EL (cell line): ENCODE results near the gene CCDC15.
"Not testable (repeated sequence)": the region's sequence is repeated elsewhere in the genome, so short reads cannot be mapped to it uniquely, and the experiment has no call there.

Experiments
- DNase-seq: peaks from one replicate; pipeline ENCODE4 v3.0.0-alpha.2; 2016

The CCDC15 gene

GRCh38 chr11:125082611-125083311 lies 128.8 kb downstream of the CCDC15 start:
- peak; percentile 91 for DNase-seq

DNA sequence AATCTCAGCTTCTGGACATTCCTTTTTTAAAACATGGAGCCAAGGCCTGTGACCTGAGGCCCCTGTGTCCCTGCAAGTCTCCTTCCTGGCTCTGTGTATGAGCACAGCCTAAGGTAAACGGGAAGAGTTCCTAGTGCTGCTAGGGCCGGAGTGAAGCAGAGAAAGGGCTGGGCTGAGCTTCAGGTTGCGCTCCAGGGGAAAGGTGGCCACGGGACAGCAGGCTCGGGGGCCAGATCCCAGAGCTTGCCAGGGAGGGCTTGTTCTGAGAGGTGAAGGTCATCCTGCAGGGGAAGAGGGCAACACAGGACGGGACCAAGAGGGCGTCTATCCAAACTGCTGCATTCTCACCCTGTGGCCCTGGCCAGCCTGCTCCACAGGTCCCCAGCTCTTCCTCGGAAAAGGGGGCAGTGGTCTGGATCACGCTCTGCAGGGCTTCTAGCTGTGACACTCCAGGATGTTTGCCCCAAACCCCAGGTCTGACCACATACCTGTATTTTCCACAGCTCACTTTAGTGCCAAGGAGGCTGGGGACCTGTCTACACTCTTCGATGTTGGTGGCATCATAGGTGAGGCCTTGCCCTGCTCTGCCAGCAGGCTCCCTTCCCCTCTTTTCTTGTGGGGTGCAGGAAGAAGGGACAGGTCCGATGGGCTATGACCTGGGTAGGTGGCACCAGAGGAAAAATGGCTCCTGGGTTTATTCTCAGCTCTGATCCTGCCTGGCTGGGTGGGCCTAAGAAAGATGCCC lies 129.5 kb downstream of the CCDC15 start:
- no peak for DNase-seq

DNA sequence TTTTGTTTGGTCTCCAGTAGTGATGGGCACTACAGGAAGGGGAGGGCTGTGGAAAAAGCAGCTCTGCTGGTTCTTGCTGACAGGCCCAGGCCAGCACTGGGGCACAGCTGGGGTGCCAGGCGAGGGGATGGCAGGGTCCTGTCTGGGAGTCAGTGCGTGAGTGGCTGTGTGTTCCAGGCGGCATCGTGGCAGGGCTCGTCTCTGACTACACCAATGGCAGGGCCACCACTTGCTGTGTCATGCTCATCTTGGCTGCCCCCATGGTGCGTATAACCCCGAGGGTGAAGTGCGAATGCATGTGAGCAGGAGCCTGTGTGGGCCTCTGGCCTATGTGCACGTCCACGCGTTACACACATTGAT lies 130.0 kb downstream of the CCDC15 start:
- DNase-seq = no peak

GRCh38 chr11:125084761-125085231 lies 130.8 kb downstream of the CCDC15 start:
- DNase-seq = no peak

GRCh38 chr11:125085301-125086081 lies 131.5 kb downstream of the CCDC15 start:
- DNase-seq = no peak

DNA sequence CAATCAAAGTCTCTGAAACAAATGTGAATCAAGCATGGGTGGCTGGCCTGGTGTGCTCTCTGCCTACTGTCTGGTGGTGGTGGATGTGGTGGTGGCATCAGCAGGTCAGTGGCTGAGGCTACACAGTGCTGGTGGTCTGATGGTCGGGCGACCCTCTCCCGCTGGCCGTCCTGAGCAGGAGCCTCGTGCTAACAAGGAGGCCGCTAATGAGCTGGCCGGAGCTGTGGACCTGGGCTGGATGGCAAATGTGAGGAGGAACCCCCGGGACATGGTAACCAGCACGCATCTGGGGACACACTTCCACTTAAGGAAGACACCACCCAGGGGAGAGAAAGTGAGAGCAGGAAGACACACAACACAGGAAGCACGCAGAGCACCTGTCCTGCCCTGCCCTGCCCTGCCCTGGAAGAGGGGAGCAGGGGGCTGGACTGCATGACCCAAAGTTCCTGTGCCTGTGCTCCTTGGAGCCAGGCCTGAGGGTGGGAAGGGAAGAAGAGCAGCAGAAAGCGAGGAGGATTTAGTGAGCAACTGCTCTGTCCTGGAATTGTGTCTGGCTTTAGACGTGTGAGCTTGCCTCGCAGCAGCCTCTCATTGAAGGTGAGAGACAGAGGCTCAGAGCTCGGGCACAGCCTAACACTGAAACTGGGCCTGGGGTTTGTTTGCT lies 132.8 kb downstream of the CCDC15 start:
- DNase-seq = no peak

DNA sequence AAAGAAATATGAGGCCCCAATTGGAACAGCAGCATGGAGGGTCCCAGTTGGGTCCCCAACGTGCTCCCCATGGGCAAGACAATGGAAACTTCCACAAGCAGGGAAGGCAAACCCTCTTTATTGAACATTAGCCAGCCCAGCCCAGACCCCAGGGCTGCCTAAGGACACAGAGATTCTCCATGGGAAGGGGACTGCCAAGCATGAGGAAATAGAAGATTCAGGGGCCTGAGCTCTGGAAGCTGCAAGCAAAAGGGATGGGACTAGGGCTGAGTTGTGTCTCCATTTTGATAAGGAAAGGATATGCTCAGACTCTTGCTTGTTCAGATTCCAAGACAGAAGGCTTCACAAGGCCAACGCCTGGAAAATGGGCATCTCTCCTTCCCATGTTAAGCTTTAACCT lies 134.1 kb downstream of the CCDC15 start:
- DNase-seq = no peak

DNA sequence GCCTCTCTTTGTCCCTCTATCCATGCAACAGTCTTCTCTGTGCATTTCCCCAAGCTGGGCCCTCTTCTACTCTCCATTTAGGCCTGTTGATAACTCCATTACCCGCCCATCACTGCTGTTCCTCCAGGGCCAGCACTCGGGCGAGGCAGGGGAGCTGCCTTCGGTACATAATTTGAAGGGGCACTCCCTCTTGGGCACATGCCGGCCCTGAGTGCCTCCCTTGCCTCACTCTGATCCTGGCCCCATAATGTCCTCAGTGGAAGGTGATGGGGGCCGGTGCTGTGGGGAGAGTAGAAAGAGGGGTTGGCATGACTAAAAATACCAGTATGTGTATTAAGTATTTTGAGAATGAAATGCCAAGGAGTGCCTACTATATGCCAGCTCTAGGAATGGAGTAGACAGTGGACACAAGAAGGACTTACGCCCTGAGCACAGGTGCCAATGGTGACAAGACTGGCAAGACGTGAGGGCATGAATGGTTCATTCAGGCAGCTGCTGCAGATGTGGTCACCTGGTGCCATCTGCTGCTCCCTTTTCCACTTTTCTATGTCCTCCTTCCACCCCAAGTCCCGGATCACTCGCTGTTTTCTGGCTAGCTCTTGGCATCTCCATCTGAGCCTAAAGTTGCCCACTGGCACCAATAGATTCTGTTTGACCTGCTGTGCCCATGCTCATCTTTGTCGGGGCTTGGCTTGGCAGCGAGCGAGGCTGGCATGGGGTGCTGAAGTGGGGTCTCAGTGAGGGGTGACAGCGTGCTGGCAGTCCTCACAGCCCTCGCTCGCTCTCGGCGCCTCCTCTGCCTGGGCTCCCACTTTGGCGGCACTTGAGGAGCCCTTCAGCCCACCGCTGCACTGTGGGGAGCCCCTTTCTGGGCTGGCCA lies 134.8 kb downstream of the CCDC15 start:
- DNase-seq = no peak

GRCh38 chr11:125089481-125089880 lies 135.5 kb downstream of the CCDC15 start:
- not testable (repeated sequence) for DNase-seq

DNA sequence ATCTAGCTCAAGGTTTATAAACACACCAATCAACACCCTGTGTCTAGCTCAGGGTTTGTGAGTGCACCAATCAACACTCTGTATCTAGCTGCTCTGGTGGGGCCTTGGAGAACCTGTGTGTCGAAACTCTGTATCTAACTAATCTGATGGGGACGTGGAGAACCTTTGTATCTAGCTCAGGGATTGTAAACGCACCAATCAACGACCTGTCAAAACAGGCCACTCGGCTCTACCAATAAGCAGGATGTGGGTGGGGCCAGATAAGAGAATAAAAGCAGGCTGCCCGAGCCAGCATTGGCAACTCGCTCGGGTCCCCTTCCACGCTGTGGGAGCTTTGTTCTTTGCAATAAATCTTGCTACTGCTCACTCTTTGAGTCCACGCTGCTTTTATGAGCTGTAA lies 136.1 kb downstream of the CCDC15 start:
- not testable (repeated sequence) for DNase-seq

- DNase-seq = no peak
Observed at GRCh38 chr11:125090816-125091215, 136.8 kb downstream of the CCDC15 start.
